Activated CD8-positive, alpha-beta memory T cell treated with anti-CD3 and anti-CD28 coated beads for 4 hours (primary cell): Measurements from ENCODE around the gene JMY.

Source experiments
- DNase-seq, 2 donors: peaks; one replicate each; pipeline ENCODE4 v3.0.0-alpha.2; 2020; ENCODE audit warnings: low read depth in 2 of 2

The JMY gene

GRCh38 chr5:79235634-79236361 is at the start of gene JMY:
Gene JMY (plus strand): TSS chr5:79236131. CDS start chr5:79236651, 520 bp downstream.
- peak; percentile 65 to 69 for DNase-seq

GRCh38 chr5:79186455-79186854 is 49.5 kb upstream of the JMY start:
- no peak for DNase-seq

- no peak for DNase-seq
Measured at GRCh38 chr5:79189439-79190234, 46.3 kb upstream of the JMY start.

- no peak for DNase-seq
Measured at GRCh38 chr5:79190235-79190529, 45.7 kb upstream of the JMY start.

GRCh38 chr5:79191457-79191856 is 44.5 kb upstream of the JMY start:
- DNase-seq: no peak

GRCh38 chr5:79193643-79194042 is 42.3 kb upstream of the JMY start:
- no peak for DNase-seq

GRCh38 chr5:79200573-79201183 is 35.3 kb upstream of the JMY start:
- DNase-seq: no peak

- no peak for DNase-seq
Measured at GRCh38 chr5:79201206-79201605, 34.7 kb upstream of the JMY start.

- DNase-seq: no peak
Measured at GRCh38 chr5:79202076-79202475, 33.9 kb upstream of the JMY start.

- no peak for DNase-seq
Measured at GRCh38 chr5:79205965-79206364, 30.0 kb upstream of the JMY start.

- no peak for DNase-seq
Measured at GRCh38 chr5:79206541-79206940, 29.4 kb upstream of the JMY start.

- no peak for DNase-seq
Measured at GRCh38 chr5:79209505-79209904, 26.4 kb upstream of the JMY start.

GRCh38 chr5:79224286-79224984 is 11.5 kb upstream of the JMY start:
- no peak for DNase-seq

GRCh38 chr5:79225026-79225425 is 10.9 kb upstream of the JMY start:
- no peak for DNase-seq

- no peak for DNase-seq
Measured at GRCh38 chr5:79225441-79225840, 10.5 kb upstream of the JMY start.

GRCh38 chr5:79227484-79228025 is 8.4 kb upstream of the JMY start:
- DNase-seq: no peak

- no peak for DNase-seq
Measured at GRCh38 chr5:79229357-79230174, 6.4 kb upstream of the JMY start.

GRCh38 chr5:79235261-79235633 is 684 bp upstream of the JMY start:
- no peak for DNase-seq

GRCh38 chr5:79236362-79236969 is 535 bp downstream of the JMY start:
- DNase-seq: no peak

GRCh38 chr5:79236970-79237739 is 1.2 kb downstream of the JMY start:
- DNase-seq: no peak
